Astrocyte (in vitro differentiated cells and primary cell): Measurements from ENCODE around the gene GPATCH4. TPM values are rescaled to one million over a fixed set of nuclear protein-coding genes. Genes with fewer than 3 reads are reported as not detected.
A peak's percentile ranks its signal among the peaks of the same experiment; 100 is the strongest.

ENCODE experiments used
- DNase-seq: peaks from one replicate; pipeline ENCODE4 v3.0.0-alpha.2; 2010; ENCODE audit warnings: low read depth
- FAIRE-seq: peaks from 2 replicates; lab custom pipeline; 2011; peaks lifted over from hg19 to GRCh38; lab: Jason Lieb, UNC
- H2AFZ ChIP-seq: 2 replicates; pipeline ENCODE4 v1.6.0; 2012; ENCODE audit warnings: low read depth, low read length, inconsistent platforms
- H3K27ac ChIP-seq: 2 replicates; pipeline ENCODE4 v1.5.1; 2011; ENCODE audit warnings: low read depth, low read length, inconsistent platforms
- H3K27me3 ChIP-seq: 2 replicates; pipeline ENCODE4 v1.6.0; 2011; ENCODE audit warnings: low read length, inconsistent platforms; ENCODE audit not compliant: insufficient read depth
- H3K36me3 ChIP-seq: 2 replicates; pipeline ENCODE4 v1.5.1; 2011; ENCODE audit warnings: low read length, inconsistent platforms; ENCODE audit not compliant: insufficient read depth
- H3K4me1 ChIP-seq: 2 replicates; pipeline ENCODE4 v1.5.1; 2011; ENCODE audit warnings: low read length, inconsistent platforms; ENCODE audit not compliant: insufficient read depth
- H3K4me2 ChIP-seq: 2 replicates; pipeline ENCODE4 v1.6.0; 2012; ENCODE audit warnings: low read length, inconsistent platforms
- H3K4me3 ChIP-seq: 2 replicates; pipeline ENCODE4 v1.5.1; 2011; ENCODE audit warnings: low read depth, mild to moderate bottlenecking, low read length, inconsistent platforms; ENCODE audit not compliant: insufficient read depth
- H3K79me2 ChIP-seq: 2 replicates; pipeline ENCODE4 v1.6.0; 2012; ENCODE audit warnings: mild to moderate bottlenecking, low read length, inconsistent platforms; ENCODE audit not compliant: insufficient read depth
- H3K9ac ChIP-seq: 2 replicates; pipeline ENCODE4 v1.6.0; 2012; ENCODE audit warnings: mild to moderate bottlenecking, low read length, inconsistent platforms
- H3K9me3 ChIP-seq: 2 replicates; pipeline ENCODE4 v1.5.1; 2012; ENCODE audit warnings: low read depth, mild to moderate bottlenecking, low read length, inconsistent platforms; ENCODE audit not compliant: insufficient read depth
- H4K20me1 ChIP-seq: 2 replicates; pipeline ENCODE4 v1.6.0; 2012; ENCODE audit warnings: low read length, inconsistent platforms; ENCODE audit not compliant: insufficient read depth
- H3K27ac Mint-ChIP-seq: one replicate; pipeline ENCODE4 v1.8.0; 2021; ENCODE audit warnings: mild to moderate bottlenecking, mixed read lengths; ENCODE audit not compliant: unreplicated experiment
- H3K27me3 Mint-ChIP-seq: one replicate; pipeline ENCODE4 v1.8.0; 2021; ENCODE audit warnings: low read depth, mixed read lengths; ENCODE audit not compliant: unreplicated experiment
- H3K36me3 Mint-ChIP-seq: one replicate; pipeline ENCODE4 v1.8.0; 2021; ENCODE audit warnings: low read depth, mixed read lengths; ENCODE audit not compliant: unreplicated experiment
- H3K4me1 Mint-ChIP-seq: one replicate; pipeline ENCODE4 v1.8.0; 2021; ENCODE audit warnings: low read depth, mixed read lengths; ENCODE audit not compliant: unreplicated experiment
- H3K4me3 Mint-ChIP-seq: one replicate; pipeline ENCODE4 v1.8.0; 2021; ENCODE audit warnings: mild to moderate bottlenecking, moderate library complexity, mixed read lengths; ENCODE audit not compliant: unreplicated experiment
- H3K9me3 Mint-ChIP-seq: one replicate; pipeline ENCODE4 v1.8.0; 2021; ENCODE audit warnings: mild to moderate bottlenecking, mixed read lengths; ENCODE audit not compliant: unreplicated experiment
- CTCF ChIP-seq: IDR thresholded peaks from 2 replicates; pipeline ENCODE4 v1.5.1; 2011; ENCODE audit warnings: low read depth, mild to moderate bottlenecking, inconsistent platforms, low read length, moderate library complexity; ENCODE audit not compliant: insufficient read depth
- EZH2 ChIP-seq: IDR thresholded peaks from 2 replicates; pipeline ENCODE4 v1.6.1; 2012; ENCODE audit warnings: mild to moderate bottlenecking, low read length, inconsistent platforms; ENCODE audit not compliant: insufficient read depth
- total RNA-seq: library from RNA; stranded (reverse); gene quantifications from 2 replicates; pipeline ENCODE4 v1.2.1, GENCODE V29; 2021

The GPATCH4 gene
- total RNA-seq, 1 donor from 2014 or later, result 22.8 TPM

- Histone ChIP-seq H3K4me3 (peak overlapping the region; percentile 5), H3K27ac (no peak overlapping the region), H3K79me2 (no peaks in the 10 kb centered on the region), H3K9me3 (peaks cover 3% of the 10 kb centered on the region), H3K9ac (no peak overlapping the region), H3K36me3 (no peaks in the 10 kb centered on the region), H2AFZ (no peak overlapping the region), H3K27me3 (peaks cover 88% of the 10 kb centered on the region), H4K20me1 (peaks cover 16% of the 10 kb centered on the region), H3K4me2 (peak overlapping the region; percentile 77), H3K4me1 (peaks cover 7% of the 10 kb centered on the region)
- Mint-ChIP-seq H3K9me3 (no peaks in the 10 kb centered on the region), H3K27me3 (peaks cover 82% of the 10 kb centered on the region), H3K27ac (no peak overlapping the region), H3K4me1 (peaks cover 8% of the 10 kb centered on the region), H3K4me3 (peak overlapping the region; percentile 77), H3K36me3 (peaks cover 3% of the 10 kb centered on the region)
- TF ChIP-seq CTCF (no peak), EZH2 (peak; percentile 99)
- DNase-seq, result no peak
- FAIRE-seq, result no peak
These were observed 41.2 kb upstream of the GPATCH4 start for GRCh38 chr1:156642265-156643048.

GRCh38 chr1:156641761-156642264, 40.5 kb upstream of the GPATCH4 start, which contains the start of gene BCAN:
Gene BCAN (plus strand): TSS chr1:156642117. CDS start chr1:156646055, 3,938 bp downstream.
- H4K20me1 ChIP-seq, result peaks cover 16% of the 10 kb centered on the region
- FAIRE-seq (no peak), DNase-seq (no peak)
- H3K9ac ChIP-seq, result no peak within 1 kb of the TSS
- H3K4me1 Mint-ChIP-seq, result peaks cover 8% of the 10 kb centered on the region
- H3K4me1 ChIP-seq, result peaks cover 7% of the 10 kb centered on the region
- peaks cover 3% of the 10 kb centered on the region for H3K36me3 Mint-ChIP-seq
- peaks cover 3% of the 10 kb centered on the region for H3K9me3 ChIP-seq
- H3K27me3 ChIP-seq, result peaks cover 85% of the 10 kb centered on the region
- H3K4me2 ChIP-seq, result peak within 1 kb of the TSS; percentile 77
- H3K4me3 Mint-ChIP-seq, result peak within 1 kb of the TSS; percentile 77
- no peak within 1 kb of the TSS for H3K27ac ChIP-seq
- no peaks in the 10 kb centered on the region for H3K9me3 Mint-ChIP-seq
- peak within 1 kb of the TSS; percentile 55 for H3K27ac Mint-ChIP-seq
- no peaks in the 10 kb centered on the region for H3K79me2 ChIP-seq
- TF ChIP-seq EZH2 (no peak), CTCF (no peak)
- H3K4me3 ChIP-seq, result peak within 1 kb of the TSS; percentile 33
- H2AFZ ChIP-seq, result no peak within 1 kb of the TSS
- H3K27me3 Mint-ChIP-seq, result peaks cover 76% of the 10 kb centered on the region
- H3K36me3 ChIP-seq, result no peaks in the 10 kb centered on the region
